ENCODE results near the gene SLC12A8.

The SLC12A8 gene

DNA sequence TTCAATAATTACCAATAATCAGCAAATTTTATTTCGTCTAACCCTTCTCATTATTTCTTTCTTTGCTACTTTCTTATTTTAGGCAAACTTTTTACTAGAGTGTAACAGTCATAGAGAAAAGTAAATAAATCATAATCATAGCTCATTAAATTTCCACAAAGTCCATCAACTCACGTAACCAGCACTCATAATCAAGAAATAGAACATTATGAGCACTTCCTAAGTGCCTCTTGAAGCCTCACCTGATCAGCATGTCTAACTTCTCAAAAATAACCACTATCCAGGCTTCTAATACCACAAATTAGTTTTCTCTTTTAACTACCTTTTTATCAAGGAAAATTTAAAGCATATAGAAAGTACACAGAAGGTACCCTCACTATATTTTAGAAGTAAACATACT, 38.4 kb upstream of the SLC12A8 start:
- Histone ChIP-seq H3K27me3 (ENCODE audit: insufficient read depth, low read length, poor library complexity, severe bottlenecking) (no peaks in the 10 kb centered on the region), H3K9ac (ENCODE audit: low read depth, low read length, poor library complexity, severe bottlenecking) (no peak overlapping the region), H3K4me3 (ENCODE audit: low read length, poor library complexity, severe bottlenecking) (no peak overlapping the region), H3K36me3 (ENCODE audit: insufficient read depth, low read length) (no peaks in the 10 kb centered on the region; the same call in 1 of the 2 replicates), H3F3A (ENCODE audit: low read depth) (no peaks in the 10 kb centered on the region), H3K9me2 (replicated peaks; ENCODE audit: low read depth, low read length) (no peaks in the 10 kb centered on the region), H4K20me1 (ENCODE audit: insufficient read depth, low read length, poor library complexity, severe bottlenecking) (no peaks in the 10 kb centered on the region), H3K4me1 (ENCODE audit: insufficient read depth, low read length, poor library complexity, severe bottlenecking) (no peaks in the 10 kb centered on the region), H3K4me2 (ENCODE audit: low read depth, low read length, poor library complexity, severe bottlenecking) (no peak overlapping the region), H3K79me2 (ENCODE audit: insufficient read depth, low read length) (no peaks in the 10 kb centered on the region), H2AFZ (ENCODE audit: low read length) (no peak overlapping the region), H3K9me3 (ENCODE audit: insufficient read depth, low read depth, low read length) (no peaks in the 10 kb centered on the region)
- no peak for TF ChIP-seq CTCF (conservative IDR thresholded peaks at IDR 0.05; ENCODE audit: low read length)
- no peak for TF ChIP-seq EZH2phosphoT487 (IDR thresholded peaks at IDR 0.05; ENCODE audit: borderline replicate concordance)

DNA sequence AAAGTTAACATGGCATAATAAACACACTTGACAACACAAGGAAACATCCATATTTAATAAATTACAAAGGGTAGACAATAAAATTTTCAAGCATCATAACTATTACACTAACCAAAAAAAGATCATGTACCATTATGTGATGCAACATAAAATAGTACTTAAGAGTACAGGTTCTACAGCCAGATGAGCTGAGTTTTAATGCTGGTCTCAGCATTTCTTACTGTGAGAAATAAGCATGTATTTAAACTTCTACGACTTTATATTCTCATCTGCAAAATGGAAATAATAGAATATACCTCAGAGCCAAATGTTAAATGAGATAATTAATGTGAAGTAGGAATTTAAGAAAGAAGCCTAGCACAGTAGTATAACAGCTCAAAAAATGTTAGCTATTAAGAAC, 33.7 kb upstream of the SLC12A8 start:
- no peaks in the 10 kb centered on the region for H3K9me3 ChIP-seq (ENCODE audit: insufficient read depth, low read depth, low read length)
- H3K4me1 ChIP-seq (ENCODE audit: insufficient read depth, low read length, poor library complexity, severe bottlenecking): no peaks in the 10 kb centered on the region
- H3K9me2 ChIP-seq (replicated peaks; ENCODE audit: low read depth, low read length): no peaks in the 10 kb centered on the region
- no peaks in the 10 kb centered on the region; the same call in 1 of the 2 replicates for H3K36me3 ChIP-seq (ENCODE audit: insufficient read depth, low read length)
- no peak overlapping the region for H3K9ac ChIP-seq (ENCODE audit: low read depth, low read length, poor library complexity, severe bottlenecking)
- no peaks in the 10 kb centered on the region for H3K27me3 ChIP-seq (ENCODE audit: insufficient read depth, low read length, poor library complexity, severe bottlenecking)
- no peaks in the 10 kb centered on the region for H3K79me2 ChIP-seq (ENCODE audit: insufficient read depth, low read length)
- H3K4me2 ChIP-seq (ENCODE audit: low read depth, low read length, poor library complexity, severe bottlenecking): no peak overlapping the region
- H3K4me3 ChIP-seq (ENCODE audit: low read length, poor library complexity, severe bottlenecking): no peak overlapping the region
- TF ChIP-seq EZH2phosphoT487 (IDR thresholded peaks at IDR 0.05; ENCODE audit: borderline replicate concordance) (no peak), CTCF (conservative IDR thresholded peaks at IDR 0.05; ENCODE audit: low read length) (no peak)
- no peaks in the 10 kb centered on the region for H4K20me1 ChIP-seq (ENCODE audit: insufficient read depth, low read length, poor library complexity, severe bottlenecking)
- no peak overlapping the region for H2AFZ ChIP-seq (ENCODE audit: low read length)
- no peaks in the 10 kb centered on the region for H3F3A ChIP-seq (ENCODE audit: low read depth)

GRCh38 chr3:125245521-125245920, 33.0 kb upstream of the SLC12A8 start:
- Histone ChIP-seq H3K27me3 (ENCODE audit: insufficient read depth, low read length, poor library complexity, severe bottlenecking) (no peaks in the 10 kb centered on the region), H3K9me2 (replicated peaks; ENCODE audit: low read depth, low read length) (no peaks in the 10 kb centered on the region), H3K36me3 (ENCODE audit: insufficient read depth, low read length) (no peaks in the 10 kb centered on the region; the same call in 1 of the 2 replicates), H3K9ac (ENCODE audit: low read depth, low read length, poor library complexity, severe bottlenecking) (no peak overlapping the region), H3K79me2 (ENCODE audit: insufficient read depth, low read length) (no peaks in the 10 kb centered on the region), H3F3A (ENCODE audit: low read depth) (no peaks in the 10 kb centered on the region), H3K4me1 (ENCODE audit: insufficient read depth, low read length, poor library complexity, severe bottlenecking) (no peaks in the 10 kb centered on the region), H3K4me2 (ENCODE audit: low read depth, low read length, poor library complexity, severe bottlenecking) (no peak overlapping the region), H2AFZ (ENCODE audit: low read length) (no peak overlapping the region), H3K9me3 (ENCODE audit: insufficient read depth, low read depth, low read length) (no peaks in the 10 kb centered on the region), H3K4me3 (ENCODE audit: low read length, poor library complexity, severe bottlenecking) (no peak overlapping the region), H4K20me1 (ENCODE audit: insufficient read depth, low read length, poor library complexity, severe bottlenecking) (no peaks in the 10 kb centered on the region)
- no peak for TF ChIP-seq EZH2phosphoT487 (IDR thresholded peaks at IDR 0.05; ENCODE audit: borderline replicate concordance)
- no peak for TF ChIP-seq CTCF (conservative IDR thresholded peaks at IDR 0.05; ENCODE audit: low read length)

Measured in Loucy (cell line).